ENCODE measurements around the gene SMYD2. TPM values are rescaled to one million over a fixed set of nuclear protein-coding genes. Genes with fewer than 3 reads are reported as not detected.

The SMYD2 gene
- total and polyA plus RNA-seq, 10 of the 15 experiments (the other 5 are each of a cell fraction or from before 2014, with no cell fraction given) = 8.3 to 55.7 (median 26.4) TPM

- TF ChIP-seq FOXM1 (IDR thresholded peaks at IDR 0.05; ENCODE audit: low read depth, low read length) = no peak
- TF ChIP-seq SREBF2 (IDR thresholded peaks at IDR 0.05; ENCODE audit: low read length) = no peak
- no peak for TF ChIP-seq LARP7 (IDR thresholded peaks at IDR 0.05)
- TF ChIP-seq KLF5 (IDR thresholded peaks at IDR 0.05; ENCODE audit: partially characterized antibody) = no peak
- no peak for TF ChIP-seq WRNIP1 (IDR thresholded peaks at IDR 0.05; ENCODE audit: borderline replicate concordance, low read depth, low read length)
- TF ChIP-seq JUND (IDR thresholded peaks at IDR 0.05; ENCODE audit: low read depth, low read length) = no peak
- TF ChIP-seq ZBTB11 (CRISPR knock-in tag; IDR thresholded peaks at IDR 0.05) = no peak
- no peak for TF ChIP-seq PBX3 (IDR thresholded peaks at IDR 0.05; ENCODE audit: insufficient replicate concordance, low read depth, low read length)
- TF ChIP-seq RUNX3 (IDR thresholded peaks at IDR 0.05; ENCODE audit: low read length) = no peak
Measured at GRCh38 chr1:214351551-214352277, 70.8 kb downstream of the SMYD2 start (continued).

Data from GM12878 (cell line).